A549 (cell line): ENCODE results near the gene NGEF. TPM values are rescaled to one million over a fixed set of nuclear protein-coding genes. Genes with fewer than 3 reads are reported as not detected.

ENCODE experiments used
- ATAC-seq, 2 experiments: fragments of 200-7000 bp in 1 of 2; fragments of >200 bp in 1 of 2; cut with Nextera tagmentation in 1 of 2; cut with Tn5 transposase in 1 of 2; 3 replicates each; pipeline versions ENCODE4 v1.8.0 to v1.9.1; 2018 to 2020; ENCODE audit warnings: mild to moderate bottlenecking in 1 of 2, moderate library complexity in 1 of 2
- CTCF ChIA-PET: fragments of 300-600 bp; sonication (Branson Sonifier 250); formaldehyde crosslinking; extraction: SDS; loops from one replicate; lab custom pipeline; 2021; ENCODE audit warnings: antibody characterized with exemption, inconsistent platforms; lab: Yijun Ruan, JAX
- POLR2A ChIA-PET: fragments of 350-600 bp; formaldehyde crosslinking; extraction: SDS; loops from one replicate; lab custom pipeline; 2021; ENCODE audit warnings: antibody characterized with exemption, inconsistent platforms; lab: Yijun Ruan, JAX
- DNase-seq, 2 experiments: peaks; one replicate each; pipeline versions ENCODE4 v3.0.0 to v3.0.0-alpha.2; 2011 to 2016; ENCODE audit warnings: low read depth in 1 of 2, low spot score in 1 of 2
- FAIRE-seq: peaks from 2 replicates; lab custom pipeline; 2011; peaks lifted over from hg19 to GRCh38; lab: Jason Lieb, UNC
- H3K27ac ChIP-seq, 2 experiments: fragments of >200 bp; sonication (Bioruptor Twin); formaldehyde crosslinking; 3 replicates each; pipeline ENCODE4 v1.5.1; 2016 to 2017
- H3K4me1 ChIP-seq: fragments of >200 bp; sonication (Bioruptor Twin); formaldehyde crosslinking; 3 replicates; pipeline ENCODE4 v1.6.1; 2016
- H3K4me2 ChIP-seq: fragments of >200 bp; sonication (Bioruptor Twin); formaldehyde crosslinking; 3 replicates; pipeline ENCODE4 v1.6.1; 2016
- H3K4me3 ChIP-seq: fragments of >200 bp; sonication (Bioruptor Twin); formaldehyde crosslinking; 3 replicates; pipeline ENCODE4 v1.5.1; 2016
- H3K9me3 ChIP-seq: fragments of >200 bp; sonication (Bioruptor Twin); formaldehyde crosslinking; 3 replicates; pipeline ENCODE4 v1.6.1; 2016
- BHLHE40 ChIP-seq: IDR thresholded peaks from 2 replicates; pipeline ENCODE4 v1.6.1; 2012; ENCODE audit warnings: low read depth, low read length, inconsistent platforms
- CBX8 ChIP-seq: fragments of 200-600 bp; sonication (generic); IDR thresholded peaks from 2 replicates; pipeline ENCODE4 v1.6.1; 2016
- CEBPB ChIP-seq, 2 experiments: fragments of >200 bp in 1 of 2; sonication (Bioruptor Twin) in 1 of 2; formaldehyde crosslinking in 1 of 2; IDR thresholded peaks; 2 replicates each; pipeline ENCODE4 v1.6.1; 2012 to 2016
- CHD4 ChIP-seq: fragments of 200-600 bp; sonication (generic); IDR thresholded peaks from 2 replicates; pipeline ENCODE4 v1.6.1; 2016; ENCODE audit warnings: antibody characterized with exemption, mild to moderate bottlenecking, borderline replicate concordance
- CTCF ChIP-seq: fragments of >200 bp; sonication (Bioruptor Twin); formaldehyde crosslinking; IDR thresholded peaks from 3 replicates; pipeline ENCODE4 v1.5.1; 2016
- EHF ChIP-seq: fragments of 250-450 bp; sonication (Bioruptor Pico); IDR thresholded peaks from 2 replicates; pipeline ENCODE4 v1.5.0; 2020; ENCODE audit warnings: mild to moderate bottlenecking
- EHMT2 ChIP-seq: fragments of 200-600 bp; sonication (generic); IDR thresholded peaks from 2 replicates; pipeline ENCODE4 v1.6.1; 2016; ENCODE audit warnings: antibody characterized with exemption, low read depth, mild to moderate bottlenecking, moderate library complexity
- ELK1 ChIP-seq: fragments of 150-350 bp; IDR thresholded peaks from 2 replicates; pipeline ENCODE4 v1.6.1; 2014; ENCODE audit warnings: low read depth, mild to moderate bottlenecking, low read length
- ESRRA ChIP-seq: fragments of 150-350 bp; IDR thresholded peaks from 2 replicates; pipeline ENCODE4 v1.6.1; 2014; ENCODE audit warnings: mild to moderate bottlenecking, low read length, borderline replicate concordance
- FOSB ChIP-seq: fragments of 250-450 bp; sonication (Bioruptor Pico); IDR thresholded peaks from 2 replicates; pipeline ENCODE4 v1.5.0; 2020; ENCODE audit warnings: mild to moderate bottlenecking, moderate library complexity
- FOSL2 ChIP-seq, 2 experiments: fragments of 450-650 bp in 1 of 2; fragments of >200 bp in 1 of 2; sonication (Bioruptor Twin) in 1 of 2; formaldehyde crosslinking; IDR thresholded peaks; 2 replicates each; pipeline versions ENCODE4 v1.5.0 to v1.6.1; 2016 to 2020; ENCODE audit warnings: mild to moderate bottlenecking in 1 of 2, moderate library complexity in 1 of 2
- GATA3 ChIP-seq: IDR thresholded peaks from 2 replicates; pipeline ENCODE4 v1.6.1; 2012; ENCODE audit warnings: borderline replicate concordance
- HDAC2 ChIP-seq: fragments of 200-600 bp; sonication (generic); IDR thresholded peaks from 2 replicates; pipeline ENCODE4 v1.6.1; 2016
- HES2 ChIP-seq: fragments of >200 bp; sonication (Bioruptor Twin); formaldehyde crosslinking; IDR thresholded peaks from 2 replicates; pipeline ENCODE4 v1.6.1; 2016
- HMGXB4 ChIP-seq: fragments of 250-450 bp; sonication (Bioruptor Pico); IDR thresholded peaks from 2 replicates; pipeline ENCODE4 v1.5.0; 2021; ENCODE audit warnings: mild to moderate bottlenecking, moderate library complexity, borderline replicate concordance
- HOXA7 ChIP-seq: fragments of 250-450 bp; sonication (Bioruptor Pico); IDR thresholded peaks from 2 replicates; pipeline ENCODE4 v1.5.0; 2020; ENCODE audit warnings: mild to moderate bottlenecking, moderate library complexity
- HOXB13 ChIP-seq: fragments of 250-450 bp; sonication (Bioruptor Pico); IDR thresholded peaks from 2 replicates; pipeline ENCODE4 v1.5.0; 2020; ENCODE audit warnings: low read depth, mild to moderate bottlenecking, moderate library complexity
- JUNB ChIP-seq: fragments of >200 bp; sonication (Bioruptor Twin); formaldehyde crosslinking; IDR thresholded peaks from 2 replicates; pipeline ENCODE4 v1.6.1; 2016
- KDM1A ChIP-seq: fragments of 200-600 bp; sonication (generic); IDR thresholded peaks from 2 replicates; pipeline ENCODE4 v1.6.1; 2016; ENCODE audit warnings: low read depth, mild to moderate bottlenecking
- KDM5A ChIP-seq: fragments of 200-600 bp; sonication (generic); IDR thresholded peaks from 2 replicates; pipeline ENCODE4 v1.6.1; 2016; ENCODE audit warnings: antibody characterized with exemption, mild to moderate bottlenecking
- NPAS2 ChIP-seq: fragments of 250-450 bp; sonication (Bioruptor Pico); IDR thresholded peaks from 2 replicates; pipeline ENCODE4 v1.8.0; 2022; ENCODE audit warnings: mild to moderate bottlenecking, moderate library complexity, borderline replicate concordance
- NR3C1 ChIP-seq: fragments of >200 bp; sonication (Bioruptor Twin); formaldehyde crosslinking; IDR thresholded peaks from 3 replicates; pipeline ENCODE4 v1.6.1; 2017
- PHF8 ChIP-seq: fragments of 200-600 bp; sonication (generic); IDR thresholded peaks from 2 replicates; pipeline ENCODE4 v1.6.1; 2016; ENCODE audit warnings: low read depth, mild to moderate bottlenecking, antibody characterized with exemption, moderate library complexity, borderline replicate concordance
- RAD21 ChIP-seq, 2 experiments: fragments of >200 bp in 1 of 2; sonication (Bioruptor Twin) in 1 of 2; formaldehyde crosslinking in 1 of 2; IDR thresholded peaks in 1 of 2; conservative IDR thresholded peaks in 1 of 2; 2 replicates in 1 of 2; 3 replicates in 1 of 2; pipeline ENCODE4 v1.6.1; 2012 to 2018; ENCODE audit warnings: inconsistent platforms in 1 of 2
- RARB ChIP-seq: fragments of 250-450 bp; sonication (Bioruptor Pico); IDR thresholded peaks from 2 replicates; pipeline ENCODE4 v1.8.0; 2021; ENCODE audit warnings: mild to moderate bottlenecking, moderate library complexity
- RCOR1 ChIP-seq: fragments of 150-350 bp; IDR thresholded peaks from 2 replicates; pipeline ENCODE4 v1.6.1; 2014; ENCODE audit warnings: antibody characterized with exemption, low read length, low read depth
- RFX5 ChIP-seq: fragments of 450-650 bp; IDR thresholded peaks from 2 replicates; pipeline ENCODE4 v1.7.1; 2014; ENCODE audit warnings: antibody characterized with exemption, mild to moderate bottlenecking, moderate library complexity
- RNF2 ChIP-seq: fragments of 200-600 bp; sonication (generic); IDR thresholded peaks from 2 replicates; pipeline ENCODE4 v1.6.1; 2016; ENCODE audit warnings: low read depth, mild to moderate bottlenecking, antibody characterized with exemption, moderate library complexity, borderline replicate concordance
- SMC3 ChIP-seq: fragments of >200 bp; sonication (Bioruptor Twin); formaldehyde crosslinking; IDR thresholded peaks from 3 replicates; pipeline ENCODE4 v1.6.1; 2018; ENCODE audit warnings: inconsistent platforms
- SREBF2 ChIP-seq: fragments of 450-650 bp; IDR thresholded peaks from 2 replicates; pipeline ENCODE4 v1.6.1; 2014; ENCODE audit warnings: mild to moderate bottlenecking, moderate library complexity
- TP53 ChIP-seq: fragments of 250-450 bp; sonication (Bioruptor Pico); IDR thresholded peaks from 2 replicates; pipeline ENCODE4 v1.5.0; 2021; ENCODE audit warnings: mild to moderate bottlenecking, moderate library complexity
- ZFP36 ChIP-seq: fragments of 450-650 bp; IDR thresholded peaks from 2 replicates; pipeline ENCODE4 v1.6.1; 2014; ENCODE audit warnings: borderline replicate concordance; ENCODE audit not compliant: partially characterized antibody
- ZNF302 ChIP-seq: fragments of 250-450 bp; sonication (Bioruptor Pico); IDR thresholded peaks from 2 replicates; pipeline ENCODE4 v1.9.0; 2021; ENCODE audit warnings: inconsistent platforms, mild to moderate bottlenecking, moderate library complexity
- ZSCAN20 ChIP-seq: fragments of 250-450 bp; sonication (Bioruptor Pico); IDR thresholded peaks from 2 replicates; pipeline ENCODE4 v1.8.0; 2022; ENCODE audit warnings: mild to moderate bottlenecking, moderate library complexity
- WGBS: methylation state at CpG from one replicate; pipeline ENCODE4 v1.1.6; 2017; ENCODE audit errors: missing lambda C conversion rate; 5-methylcytosine and 5-hydroxymethylcytosine counted together
- polyA plus RNA-seq, 4 experiments: library from polyadenylated mRNA; depleted of rRNA in 3 of 4; stranded (reverse); fragments of >200 nt; fragmentation: RNase III in 1 of 4; extraction: RNeasy Plus Mini Kit Qiagen cat#74134 plus additional on column Dnase treatment in 1 of 4; gene quantifications; 2 replicates in 3 of 4; 3 replicates in 1 of 4; pipeline ENCODE4 v1.2.3, GENCODE V29; 2011 to 2017

The NGEF gene
- polyA plus RNA-seq, 2 of the 4 experiments (the other 2 are of a cell fraction): 8.1 to 9.7 TPM

- peaks cover 13% of the 10 kb centered on the region; the same call in 2 of the 3 replicates for H3K4me1 ChIP-seq
- H3K9me3 ChIP-seq: no peaks in the 10 kb centered on the region
- H3K4me2 ChIP-seq: peak overlapping the region; percentile 6; the same call in 1 of the 3 replicates
- ChIA-PET POLR2A (no interaction called here), CTCF (interaction anchor here (1.4 kb wide), 1 partner anchor 213 kb away, joined by 4 read pairs; no protein-coding TSS in a partner anchor)
- H3K4me3 ChIP-seq: no peak overlapping the region
- FAIRE-seq: no peak
- no peak for DNase-seq
- ATAC-seq: no peak
- H3K27ac ChIP-seq: no peak overlapping the region
- TF ChIP-seq TP53: no peak
- TF ChIP-seq EHF (CRISPR knock-in tag): no peak
- TF ChIP-seq KDM5A: no peak
- TF ChIP-seq HDAC2: no peak
- TF ChIP-seq HES2: no peak
- no peak for TF ChIP-seq SMC3
- TF ChIP-seq ZSCAN20: no peak
- no peak for TF ChIP-seq HOXA7 (CRISPR knock-in tag)
- TF ChIP-seq BHLHE40: no peak
- no peak for TF ChIP-seq PHF8
- no peak for TF ChIP-seq CTCF
- TF ChIP-seq JUNB: no peak
- TF ChIP-seq RCOR1: no peak
- TF ChIP-seq KDM1A: no peak
- TF ChIP-seq RARB (CRISPR knock-in tag): no peak
- no peak for TF ChIP-seq FOSL2 (IDR thresholded peaks at IDR 0.05)
- no peak for TF ChIP-seq FOSL2 (CRISPR knock-in tag; IDR thresholded peaks at IDR 0.05)
- TF ChIP-seq FOSB (CRISPR knock-in tag): no peak
- no peak for TF ChIP-seq SREBF2
- TF ChIP-seq, all 56 proteins: peak for 0
Measured at GRCh38 chr2:232846055-232846454, 167.0 kb downstream of the NGEF start.

GRCh38 chr2:232843834-232844233 is 169.2 kb downstream of the NGEF start:
- H3K9me3 ChIP-seq: no peaks in the 10 kb centered on the region
- ATAC-seq (no peak), DNase-seq (no peak), FAIRE-seq (no peak)
- POLR2A ChIA-PET: interaction anchor here (1.2 kb wide), 1 partner anchor 13 kb away, joined by 4 read pairs; no protein-coding TSS in a partner anchor
- H3K4me1 ChIP-seq: peaks cover 18% of the 10 kb centered on the region
- 81% methylated on average over 3 of the region's 3 CpGs for WGBS
- no peak overlapping the region for H3K27ac ChIP-seq
- CTCF ChIA-PET: interaction anchor here (0.7 to 1.2 kb wide), 3 partner anchors 9 to 210 kb away, joined by 3 to 5 read pairs (median 4); no protein-coding TSS in a partner anchor
- H3K4me2 ChIP-seq: no peak overlapping the region
- H3K4me3 ChIP-seq: no peak overlapping the region
- TF ChIP-seq HOXA7 (CRISPR knock-in tag) (no peak), CHD4 (no peak), PHF8 (no peak), GATA3 (no peak), HMGXB4 (CRISPR knock-in tag) (no peak), RARB (CRISPR knock-in tag) (no peak), SREBF2 (no peak), KDM1A (no peak), CEBPB (IDR thresholded peaks at IDR 0.05) (no peak), RCOR1 (no peak), NPAS2 (CRISPR knock-in tag) (no peak), RNF2 (no peak), RAD21 (conservative IDR thresholded peaks at IDR 0.05 in 1 of 2, IDR thresholded peaks at IDR 0.05 in 1 of 2) (peak in 1 of 2 experiments; percentile 30; a peak in 2 of 5 replicates), ELK1 (no peak), CBX8 (no peak), HOXB13 (CRISPR knock-in tag) (no peak), SMC3 (0 out of 3 replicates have a peak, but pooled peaks have one; percentile 24), ZFP36 (no peak), NR3C1 (no peak), RFX5 (no peak), EHMT2 (no peak), ESRRA (no peak), ZNF302 (CRISPR knock-in tag) (no peak)
